SK-N-MC (cell line): Measurements from ENCODE around the gene MOXD1.

Experiments used
- EZH2 ChIP-seq: fragments of 200-600 bp; sonication (generic); IDR thresholded peaks from one replicate; pipeline ENCODE4 v1.6.1; 2017; ENCODE audit warnings: antibody characterized with exemption
- FOXP2 ChIP-seq: optimal IDR thresholded peaks from 2 replicates; pipeline ENCODE3; 2011; ENCODE audit warnings: mild to moderate bottlenecking, moderate library complexity; ENCODE audit not compliant: insufficient read depth; ENCODE audit errors: extremely low read length, control extremely low read depth
- POLR2AphosphoS5 ChIP-seq: IDR thresholded peaks from 2 replicates; pipeline ENCODE4 v1.6.1; 2012; ENCODE audit warnings: mild to moderate bottlenecking, low read depth, low read length, borderline replicate concordance

DNA sequence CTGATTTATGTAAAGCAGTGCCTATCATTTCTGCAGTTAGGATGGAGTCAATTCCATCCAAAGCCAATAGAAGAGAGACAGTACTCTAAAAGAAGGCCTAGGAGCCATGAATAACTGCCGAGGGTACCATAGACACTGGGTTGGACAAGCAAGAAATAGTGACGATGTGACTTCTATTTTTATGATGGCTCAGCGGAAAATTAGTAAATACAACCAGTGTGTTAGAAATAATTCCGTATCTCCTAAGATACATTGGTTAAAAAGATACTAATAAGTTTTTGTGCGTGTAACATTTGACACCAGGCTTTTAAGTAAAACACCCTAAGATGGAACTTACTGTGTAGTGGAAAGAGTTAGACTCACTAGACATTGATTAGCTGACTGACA is 45.6 kb upstream of the MOXD1 start:
- TF ChIP-seq POLR2AphosphoS5 (no peak), EZH2 (no peak), FOXP2 (no peak)
